GM19023 (cell line): Measurements from ENCODE around the gene FMN1.
A peak's percentile ranks its signal among the peaks of the same experiment; 100 is the strongest.

Experiments
- ATAC-seq: cut with Tn5 transposase; IDR thresholded peaks from one replicate; pipeline ENCODE4 v1.9.1; 2021; ENCODE audit warnings: mild to moderate bottlenecking, moderate library complexity; ENCODE audit not compliant: unreplicated experiment

Gene FMN1

GRCh38 chr15:32746116-32746857, 448.2 kb downstream of the FMN1 start:
- ATAC-seq = no peak

- ATAC-seq = no peak
Observed at GRCh38 chr15:32743411-32744140, 450.9 kb downstream of the FMN1 start.

GRCh38 chr15:32739522-32740063, 454.9 kb downstream of the FMN1 start:
- ATAC-seq = no peak

GRCh38 chr15:32738666-32739065, 455.8 kb downstream of the FMN1 start:
- ATAC-seq = no peak

GRCh38 chr15:32737304-32737703, 457.2 kb downstream of the FMN1 start:
- no peak for ATAC-seq

- ATAC-seq = no peak
Observed at GRCh38 chr15:32736701-32737061, 457.8 kb downstream of the FMN1 start.

- ATAC-seq = no peak
Observed at GRCh38 chr15:32735989-32736700, 458.4 kb downstream of the FMN1 start.

- no peak for ATAC-seq
Observed at GRCh38 chr15:32733281-32733680, 461.2 kb downstream of the FMN1 start.

GRCh38 chr15:32732574-32733157, 461.8 kb downstream of the FMN1 start:
- ATAC-seq = no peak

- ATAC-seq = no peak
Observed at GRCh38 chr15:32730677-32731654, 463.5 kb downstream of the FMN1 start.

GRCh38 chr15:32729700-32730395, 464.7 kb downstream of the FMN1 start:
- ATAC-seq = no peak

GRCh38 chr15:32723171-32723948, 471.2 kb downstream of the FMN1 start:
- peak; percentile 88 for ATAC-seq

GRCh38 chr15:32722136-32722535, 472.4 kb downstream of the FMN1 start:
- ATAC-seq = no peak

GRCh38 chr15:32721596-32721995, 472.9 kb downstream of the FMN1 start:
- no peak for ATAC-seq

- no peak for ATAC-seq
Observed at GRCh38 chr15:32718821-32719716, 475.4 kb downstream of the FMN1 start.

- no peak for ATAC-seq
Observed at GRCh38 chr15:32718227-32718820, 476.2 kb downstream of the FMN1 start.
